ENCODE measurements around the gene VTI1A.

Gene VTI1A

DNA sequence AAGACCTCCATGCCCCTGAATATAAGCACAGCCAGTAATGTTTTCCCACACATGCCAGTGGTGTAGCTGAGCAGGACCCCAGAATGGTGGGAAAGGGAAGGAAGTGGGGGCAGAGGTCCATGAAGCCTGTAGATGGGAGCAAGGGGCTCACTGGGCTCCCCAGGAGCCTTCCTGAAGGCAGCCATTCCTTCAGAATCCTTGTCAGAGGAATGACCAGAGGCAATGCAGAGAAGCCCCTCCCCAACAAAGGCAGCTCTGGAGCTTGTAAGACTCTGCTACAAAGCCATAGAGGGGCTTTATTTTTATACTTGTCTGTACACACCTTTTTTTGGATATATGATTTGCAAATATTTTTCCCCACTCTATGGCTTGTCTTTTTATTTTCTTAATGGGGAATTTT is 338.1 kb downstream of the VTI1A start:
- DNase-seq (ENCODE audit: low read depth) = no peak

DNA sequence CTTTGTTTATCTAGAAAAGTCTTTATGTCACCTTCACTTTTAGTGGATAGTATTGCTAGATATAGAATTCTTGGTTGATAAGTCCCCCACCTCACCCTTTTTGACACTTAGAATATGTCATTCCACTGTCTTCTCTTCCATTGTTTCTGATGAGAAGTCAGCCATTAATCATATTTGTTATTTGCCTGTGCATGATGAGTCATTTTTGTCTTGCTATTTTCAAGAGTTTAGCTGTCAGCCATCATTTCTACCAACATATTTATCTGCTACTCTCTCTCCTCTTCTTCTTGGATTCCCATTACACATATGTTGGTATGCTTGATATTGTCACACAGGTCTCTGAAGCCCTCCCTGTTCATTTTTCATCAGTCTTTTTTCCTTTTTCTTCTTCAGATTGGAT is 342.2 kb downstream of the VTI1A start:
- no peak for DNase-seq (ENCODE audit: low read depth)

GRCh38 chr10:112790030-112790429 is 343.0 kb downstream of the VTI1A start:
- no peak for DNase-seq (ENCODE audit: low read depth)

DNA sequence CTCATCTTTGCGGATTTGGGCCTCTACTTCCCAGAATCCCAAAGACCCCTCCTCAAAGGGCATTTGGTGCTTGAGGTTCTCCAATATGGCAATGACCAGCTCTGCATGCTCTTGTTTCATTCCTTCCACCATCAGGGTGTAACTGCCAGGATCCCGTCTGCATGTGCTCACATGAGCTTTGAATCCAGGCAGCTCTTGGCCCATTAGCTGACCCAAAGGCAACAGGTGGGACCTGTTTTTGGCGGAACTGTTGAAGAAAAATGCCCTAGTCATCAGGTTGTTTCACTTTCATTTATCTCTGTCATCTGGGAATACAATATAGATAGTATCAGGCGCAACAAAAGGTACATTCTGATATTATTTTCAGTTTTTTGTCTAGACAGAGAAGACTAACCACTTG is 343.9 kb downstream of the VTI1A start:
- DNase-seq (ENCODE audit: low read depth) = no peak

DNA sequence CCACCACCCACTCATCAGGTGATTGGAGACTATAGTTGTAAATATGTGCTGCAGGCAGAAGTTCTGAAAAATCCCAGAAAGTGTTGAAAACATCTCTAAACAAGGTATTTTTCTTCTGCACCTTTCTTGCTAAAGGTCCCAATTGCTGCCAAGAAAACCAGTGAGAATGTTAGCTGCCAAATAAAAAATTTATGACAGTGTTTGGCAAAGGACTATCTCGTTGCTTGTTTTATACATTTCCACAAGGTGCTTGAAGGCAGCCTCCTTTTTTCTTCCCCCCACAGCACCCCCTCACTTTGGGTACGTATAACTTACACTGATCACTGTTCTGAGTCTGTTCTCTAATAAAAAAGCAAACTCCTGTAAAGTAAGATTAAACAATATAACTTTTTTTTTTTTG is 344.4 kb downstream of the VTI1A start:
- no peak for DNase-seq (ENCODE audit: low read depth)

GRCh38 chr10:112792487-112793201 is 345.6 kb downstream of the VTI1A start:
- no peak for DNase-seq (ENCODE audit: low read depth)

GRCh38 chr10:112793202-112793921 is 346.3 kb downstream of the VTI1A start:
- DNase-seq (ENCODE audit: low read depth) = no peak

DNA sequence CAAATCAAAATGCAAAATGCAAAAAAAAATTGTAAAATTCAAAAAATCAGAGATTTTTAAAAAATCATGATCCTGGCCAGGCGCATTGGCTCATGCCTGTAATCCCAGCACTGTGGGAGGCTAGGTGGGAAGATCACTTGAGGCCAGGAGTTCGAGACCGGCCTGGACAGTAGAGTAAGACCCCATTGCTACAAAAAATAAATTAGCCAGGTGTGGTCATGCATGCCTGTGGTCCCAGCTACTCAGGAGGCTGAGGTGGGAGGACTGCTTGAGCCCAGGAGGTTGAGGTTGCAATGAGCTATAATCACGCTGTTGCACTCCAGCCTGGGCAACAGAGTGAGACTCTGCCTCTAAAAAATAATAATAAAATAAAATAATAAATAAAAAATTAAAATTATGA is 347.2 kb downstream of the VTI1A start:
- no peak for DNase-seq (ENCODE audit: low read depth)

DNA sequence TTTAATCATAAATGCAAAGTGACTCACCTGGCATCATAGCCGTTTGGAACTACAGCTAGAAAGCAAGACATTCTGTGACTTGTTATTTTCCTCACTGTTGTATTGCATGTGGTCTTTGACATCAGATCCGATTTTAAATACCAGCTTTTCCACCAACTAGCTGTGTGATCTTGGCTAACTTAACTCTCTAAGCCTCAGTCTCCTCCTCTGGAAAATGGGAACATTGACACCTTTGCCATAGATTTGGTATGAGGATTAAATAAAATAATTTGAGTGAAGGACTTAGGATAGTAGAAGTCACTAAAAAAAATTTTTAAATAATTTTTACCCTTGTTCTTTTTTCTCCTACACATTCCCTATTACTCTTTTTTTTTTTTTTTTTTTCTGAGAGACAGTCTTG is 348.1 kb downstream of the VTI1A start:
- DNase-seq (ENCODE audit: low read depth) = no peak

GRCh38 chr10:112797197-112797596 is 350.2 kb downstream of the VTI1A start:
- no peak for DNase-seq (ENCODE audit: low read depth)

DNA sequence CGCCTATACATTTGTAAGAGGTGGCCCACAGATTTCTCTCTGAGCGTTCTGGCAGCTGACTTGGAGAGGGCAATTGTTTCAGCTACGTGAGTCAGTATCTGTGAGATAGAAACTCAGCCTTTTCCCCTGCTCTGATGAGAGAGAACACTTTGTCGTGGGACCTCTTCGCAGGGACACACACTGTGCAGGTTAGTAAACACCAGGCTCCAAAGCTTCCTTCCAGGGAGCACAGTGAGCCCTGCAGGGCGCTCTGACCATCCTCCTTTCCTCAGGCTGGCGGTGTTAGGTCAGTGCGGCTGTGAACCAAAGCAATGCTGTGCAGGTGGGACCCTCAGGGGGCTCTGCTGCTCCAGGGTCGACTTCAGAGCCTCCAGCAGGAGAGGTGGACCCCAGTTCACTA is 350.8 kb downstream of the VTI1A start:
- DNase-seq (ENCODE audit: low read depth) = no peak

GRCh38 chr10:112799038-112799437 is 352.0 kb downstream of the VTI1A start:
- DNase-seq (ENCODE audit: low read depth) = no peak

- no peak for DNase-seq (ENCODE audit: low read depth)
Observed at GRCh38 chr10:112799726-112800510, 352.9 kb downstream of the VTI1A start.

DNA sequence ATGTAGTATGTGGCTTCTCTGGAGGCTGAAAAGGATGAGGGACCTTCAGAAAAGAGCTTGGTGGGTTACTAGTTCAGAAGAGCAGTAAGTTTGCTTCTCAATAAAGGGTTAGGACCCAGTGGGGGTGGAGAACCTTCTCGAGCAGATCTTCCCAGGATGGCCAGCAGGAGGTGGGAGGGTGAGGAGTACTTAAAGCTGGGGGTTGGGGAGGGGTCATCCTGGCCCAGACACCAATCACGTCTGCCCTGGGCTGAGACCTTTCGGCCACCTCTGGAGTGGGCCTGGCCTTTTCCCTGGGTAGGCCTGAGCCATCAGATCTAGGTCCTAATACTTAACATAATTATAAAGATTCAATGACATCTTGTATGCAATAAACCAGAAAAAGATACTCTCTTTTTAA is 354.0 kb downstream of the VTI1A start:
- no peak for DNase-seq (ENCODE audit: low read depth)

- DNase-seq (ENCODE audit: low read depth) = no peak
Observed at GRCh38 chr10:112801748-112802147, 354.7 kb downstream of the VTI1A start.

DNA sequence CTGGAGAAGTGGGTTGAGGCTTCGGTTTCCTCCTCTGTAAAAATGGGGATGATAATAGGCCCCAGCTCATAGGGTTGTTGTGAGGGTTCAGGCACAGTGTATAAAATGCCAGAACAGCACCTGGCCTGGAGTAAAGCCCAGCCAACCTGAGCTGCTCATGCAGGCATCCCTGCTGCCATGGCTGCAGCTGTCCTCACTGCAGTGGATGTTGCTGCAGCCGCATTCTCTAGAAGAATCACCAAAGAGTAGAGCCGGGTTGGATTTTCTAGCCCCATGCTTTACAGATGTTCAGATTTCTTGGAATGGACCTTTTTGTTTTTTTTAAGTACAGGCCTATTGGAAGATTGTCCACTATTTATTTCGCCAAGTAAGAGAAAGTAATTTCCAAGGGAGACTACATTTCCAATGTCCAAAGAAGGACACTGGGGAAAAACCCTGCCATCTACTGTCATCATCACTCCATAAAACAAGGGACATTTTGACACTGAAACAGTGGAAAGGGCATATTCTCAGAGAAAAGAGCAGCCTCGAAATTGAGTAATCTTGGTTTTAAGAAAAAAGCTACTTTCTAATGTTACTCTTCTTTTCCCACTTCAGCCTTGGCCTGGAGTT is 355.5 kb downstream of the VTI1A start:
- DNase-seq (ENCODE audit: low read depth) = no peak

- DNase-seq (ENCODE audit: low read depth) = no peak
Observed at GRCh38 chr10:112803961-112804401, 357.0 kb downstream of the VTI1A start.

GRCh38 chr10:112805254-112805590 is 358.2 kb downstream of the VTI1A start:
- no peak for DNase-seq (ENCODE audit: low read depth)

GRCh38 chr10:112805701-112806100 is 358.7 kb downstream of the VTI1A start:
- no peak for DNase-seq (ENCODE audit: low read depth)

GRCh38 chr10:112807013-112807412 is 360.0 kb downstream of the VTI1A start:
- no peak for DNase-seq (ENCODE audit: low read depth)

DNA sequence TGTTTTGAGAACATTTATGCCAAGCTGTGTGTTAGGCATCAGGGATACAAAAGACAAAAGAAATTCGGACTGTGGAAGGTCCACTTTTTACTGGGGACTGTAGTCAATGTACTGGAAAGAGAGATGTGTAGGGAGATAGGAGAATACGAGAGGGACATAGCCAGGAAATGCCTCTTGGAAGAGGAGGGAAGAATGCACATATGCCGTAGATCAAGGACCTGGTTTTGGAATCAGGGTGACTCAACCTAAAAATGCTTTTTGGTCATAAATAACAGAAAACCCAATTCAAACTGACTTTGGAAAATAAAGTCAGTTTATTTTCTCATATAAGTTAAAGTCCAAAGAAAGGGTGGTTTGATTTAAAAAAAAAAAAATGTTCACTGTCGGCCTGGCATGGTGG is 362.7 kb downstream of the VTI1A start:
- DNase-seq (ENCODE audit: low read depth) = no peak

- DNase-seq (ENCODE audit: low read depth) = no peak
Observed at GRCh38 chr10:112810711-112811151, 363.7 kb downstream of the VTI1A start.

All from activated T-helper 9 cell treated with anti-CD3 and anti-CD28 coated beads, Interleukin-2, amount 50 U/mL, for 16 hours (primary cell).